ENCODE data around the gene RC3H1.

DNA sequence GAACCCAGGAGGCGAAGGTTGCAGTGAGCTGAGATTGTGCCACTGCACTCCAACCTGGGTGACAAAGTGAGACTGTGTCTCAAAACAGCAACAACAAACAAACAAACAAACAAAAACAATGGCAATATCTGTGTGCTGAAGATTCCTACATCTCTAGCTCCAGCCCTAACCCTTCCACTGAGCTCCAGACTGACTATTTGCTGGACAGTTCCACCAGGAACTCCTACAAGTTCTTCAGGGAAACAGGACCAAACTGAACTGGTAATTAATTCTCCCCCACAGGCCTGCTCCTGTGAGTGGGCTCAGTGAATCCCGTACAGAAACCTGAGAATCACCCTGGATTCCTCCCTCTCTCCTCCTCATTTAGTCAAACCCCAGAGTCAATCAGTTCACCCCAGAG lies 106.6 kb downstream of the RC3H1 start:
- TF ChIP-seq, protein P1, sequence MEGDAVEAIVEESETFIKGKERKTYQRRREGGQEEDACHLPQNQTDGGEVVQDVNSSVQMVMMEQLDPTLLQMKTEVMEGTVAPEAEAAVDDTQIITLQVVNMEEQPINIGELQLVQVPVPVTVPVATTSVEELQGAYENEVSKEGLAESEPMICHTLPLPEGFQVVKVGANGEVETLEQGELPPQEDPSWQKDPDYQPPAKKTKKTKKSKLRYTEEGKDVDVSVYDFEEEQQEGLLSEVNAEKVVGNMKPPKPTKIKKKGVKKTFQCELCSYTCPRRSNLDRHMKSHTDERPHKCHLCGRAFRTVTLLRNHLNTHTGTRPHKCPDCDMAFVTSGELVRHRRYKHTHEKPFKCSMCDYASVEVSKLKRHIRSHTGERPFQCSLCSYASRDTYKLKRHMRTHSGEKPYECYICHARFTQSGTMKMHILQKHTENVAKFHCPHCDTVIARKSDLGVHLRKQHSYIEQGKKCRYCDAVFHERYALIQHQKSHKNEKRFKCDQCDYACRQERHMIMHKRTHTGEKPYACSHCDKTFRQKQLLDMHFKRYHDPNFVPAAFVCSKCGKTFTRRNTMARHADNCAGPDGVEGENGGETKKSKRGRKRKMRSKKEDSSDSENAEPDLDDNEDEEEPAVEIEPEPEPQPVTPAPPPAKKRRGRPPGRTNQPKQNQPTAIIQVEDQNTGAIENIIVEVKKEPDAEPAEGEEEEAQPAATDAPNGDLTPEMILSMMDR (IDR thresholded peaks at IDR 0.05; ENCODE audit: low read depth, low read length), result no peak
- TF ChIP-seq MYC (IDR thresholded peaks at IDR 0.05; ENCODE audit: low read depth, low read length) (no peak), POLR2A (IDR thresholded peaks at IDR 0.05; ENCODE audit: extremely low read depth, insufficient read length) (no peak)
- TF ChIP-seq, protein P2, sequence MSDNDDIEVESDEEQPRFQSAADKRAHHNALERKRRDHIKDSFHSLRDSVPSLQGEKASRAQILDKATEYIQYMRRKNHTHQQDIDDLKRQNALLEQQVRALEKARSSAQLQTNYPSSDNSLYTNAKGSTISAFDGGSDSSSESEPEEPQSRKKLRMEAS (IDR thresholded peaks at IDR 0.05; ENCODE audit: low read depth, low read length), result no peak

All from NB4 (cell line).